ENCODE data around the gene GAB3.
"Not testable (repeated sequence)": the region's sequence is repeated elsewhere in the genome, so short reads cannot be mapped to it uniquely, and the experiment has no call there.

GAB3 gene

DNA sequence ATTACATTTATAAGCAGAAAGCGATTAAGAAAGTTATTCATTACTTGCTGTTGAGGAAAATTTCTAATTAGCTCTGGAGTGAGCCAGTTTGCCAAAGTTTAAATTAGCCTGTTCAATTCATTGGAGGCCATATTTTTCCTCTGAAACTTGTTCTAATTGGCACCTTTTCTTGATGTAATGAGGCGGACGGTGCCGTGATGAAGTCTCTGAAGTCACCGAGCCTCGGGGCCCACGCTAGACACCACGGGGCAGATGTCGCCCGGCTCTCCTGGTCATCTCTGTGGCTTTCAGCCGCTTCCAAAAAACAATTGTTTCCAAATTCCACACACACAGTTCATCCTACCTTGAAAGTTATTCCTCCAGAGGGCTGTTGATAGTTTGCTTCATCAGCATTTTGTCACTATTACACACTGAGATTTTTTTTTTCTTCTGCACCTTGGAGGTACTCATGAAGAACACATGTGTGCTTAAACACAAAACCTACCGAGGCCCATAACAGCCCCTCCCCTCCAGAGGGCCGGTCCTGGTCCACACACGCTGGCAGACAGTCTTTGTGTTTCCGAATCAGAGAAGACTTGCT, 93.6 kb downstream of the GAB3 start:
- Histone ChIP-seq H3K36me3 (ENCODE audit: control insufficient read depth, insufficient read depth, low read length) (no peaks in the 10 kb centered on the region), H3K4me1 (ENCODE audit: control insufficient read depth, insufficient read depth, low read length) (no peaks in the 10 kb centered on the region), H3K9me3 (ENCODE audit: control insufficient read depth, low read length) (no peaks in the 10 kb centered on the region), H3K27me3 (ENCODE audit: control insufficient read depth, insufficient read depth, low read length, poor library complexity, severe bottlenecking) (no peaks in the 10 kb centered on the region), H3K4me3 (ENCODE audit: insufficient read depth, low read depth, low read length) (no peak overlapping the region), H3K27ac (ENCODE audit: insufficient read depth, low read depth, low read length, poor library complexity, severe bottlenecking) (no peak overlapping the region)
- WGBS, 2 experiments, result 92 to 97% methylated on average over 15 of the region's 15 CpGs

DNA sequence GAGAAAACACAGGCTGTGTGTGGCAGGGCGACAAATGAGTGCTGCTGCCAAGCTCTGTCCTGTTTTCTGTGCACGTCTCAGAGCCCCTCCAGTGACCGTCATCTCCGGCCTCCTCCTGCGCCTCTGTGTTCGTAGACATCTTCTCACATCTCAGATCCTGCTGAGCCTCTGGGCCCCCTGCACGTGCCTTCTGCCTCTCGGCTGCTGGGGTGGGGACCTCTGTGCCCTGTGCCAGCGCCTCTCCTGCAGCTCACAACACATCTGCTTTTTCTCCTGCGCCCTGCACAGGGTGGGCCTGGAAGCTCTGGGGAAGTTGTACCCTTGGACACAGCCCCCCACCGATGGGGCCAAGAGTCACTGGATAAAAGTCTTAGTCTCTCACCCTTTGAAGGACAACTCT, 95.1 kb downstream of the GAB3 start:
- H3K9me3 ChIP-seq (ENCODE audit: control insufficient read depth, low read length), result no peaks in the 10 kb centered on the region
- no peak overlapping the region for H3K4me3 ChIP-seq (ENCODE audit: insufficient read depth, low read depth, low read length)
- H3K4me1 ChIP-seq (ENCODE audit: control insufficient read depth, insufficient read depth, low read length), result no peaks in the 10 kb centered on the region
- H3K36me3 ChIP-seq (ENCODE audit: control insufficient read depth, insufficient read depth, low read length), result no peaks in the 10 kb centered on the region
- no peak overlapping the region for H3K27ac ChIP-seq (ENCODE audit: insufficient read depth, low read depth, low read length, poor library complexity, severe bottlenecking)
- no peaks in the 10 kb centered on the region for H3K27me3 ChIP-seq (ENCODE audit: control insufficient read depth, insufficient read depth, low read length, poor library complexity, severe bottlenecking)
- WGBS, 2 experiments, result 89 to 91% methylated on average over 11 of the region's 11 CpGs

DNA sequence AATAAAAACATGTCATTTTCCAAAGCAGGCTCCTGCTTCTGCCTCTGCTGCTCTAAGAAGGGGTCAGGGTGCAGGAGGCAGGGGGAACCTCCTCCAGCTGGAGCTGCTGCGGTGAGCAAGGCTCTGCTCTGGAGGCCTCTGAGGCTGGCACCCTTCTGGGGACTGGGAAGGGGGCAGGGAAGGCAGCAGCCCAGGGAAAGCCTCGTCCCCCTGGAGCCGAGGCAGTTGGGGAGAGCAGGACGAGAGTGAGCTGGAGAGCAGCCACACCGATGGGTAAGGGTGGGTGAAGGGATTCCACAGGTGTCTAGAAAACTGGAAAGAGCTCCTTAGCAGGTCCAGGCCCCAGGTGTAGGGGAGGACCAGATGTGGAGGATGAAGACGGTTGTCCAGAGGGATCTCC, 95.5 kb downstream of the GAB3 start:
- Histone ChIP-seq H3K27me3 (ENCODE audit: control insufficient read depth, insufficient read depth, low read length, poor library complexity, severe bottlenecking) (no peaks in the 10 kb centered on the region), H3K9me3 (ENCODE audit: control insufficient read depth, low read length) (no peaks in the 10 kb centered on the region)
- WGBS, 2 experiments, result 89% methylated on average over 6 of the region's 6 CpGs

DNA sequence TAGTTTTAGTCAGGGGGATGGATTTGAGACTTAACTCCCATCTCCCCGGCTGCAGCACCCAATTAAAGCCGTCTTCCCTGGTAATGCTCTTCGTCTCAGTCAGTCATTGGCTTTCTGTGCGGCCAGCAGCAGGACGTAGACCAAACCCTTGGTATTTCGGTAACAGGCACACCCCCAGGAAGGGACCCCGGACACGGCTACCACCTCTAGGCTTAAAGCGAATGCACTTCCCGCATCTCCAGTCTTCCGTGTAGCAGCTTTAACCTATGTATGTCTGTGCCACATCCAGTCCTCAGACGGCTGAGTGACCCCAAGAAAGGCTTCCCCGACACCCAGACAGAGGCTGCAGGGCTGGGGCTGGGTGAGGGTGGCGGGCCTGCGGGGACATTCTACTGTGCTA, 96.0 kb downstream of the GAB3 start:
- Histone ChIP-seq H3K4me1 (ENCODE audit: control insufficient read depth, insufficient read depth, low read length) (no peaks in the 10 kb centered on the region), H3K27me3 (ENCODE audit: control insufficient read depth, insufficient read depth, low read length, poor library complexity, severe bottlenecking) (no peaks in the 10 kb centered on the region), H3K9me3 (ENCODE audit: control insufficient read depth, low read length) (no peaks in the 10 kb centered on the region), H3K27ac (ENCODE audit: insufficient read depth, low read depth, low read length, poor library complexity, severe bottlenecking) (no peak overlapping the region), H3K36me3 (ENCODE audit: control insufficient read depth, insufficient read depth, low read length) (no peaks in the 10 kb centered on the region), H3K4me3 (ENCODE audit: insufficient read depth, low read depth, low read length) (no peak overlapping the region)
- WGBS, 2 experiments, result 93 to 95% methylated on average over 12 to 13 of the region's 15 CpGs

More for the DNA sequence above, 95.5 kb downstream of the GAB3 start:
- no peak overlapping the region for H3K27ac ChIP-seq (ENCODE audit: insufficient read depth, low read depth, low read length, poor library complexity, severe bottlenecking)
- H3K36me3 ChIP-seq (ENCODE audit: control insufficient read depth, insufficient read depth, low read length), result no peaks in the 10 kb centered on the region
- H3K4me3 ChIP-seq (ENCODE audit: insufficient read depth, low read depth, low read length), result no peak overlapping the region
- H3K4me1 ChIP-seq (ENCODE audit: control insufficient read depth, insufficient read depth, low read length), result no peaks in the 10 kb centered on the region

DNA sequence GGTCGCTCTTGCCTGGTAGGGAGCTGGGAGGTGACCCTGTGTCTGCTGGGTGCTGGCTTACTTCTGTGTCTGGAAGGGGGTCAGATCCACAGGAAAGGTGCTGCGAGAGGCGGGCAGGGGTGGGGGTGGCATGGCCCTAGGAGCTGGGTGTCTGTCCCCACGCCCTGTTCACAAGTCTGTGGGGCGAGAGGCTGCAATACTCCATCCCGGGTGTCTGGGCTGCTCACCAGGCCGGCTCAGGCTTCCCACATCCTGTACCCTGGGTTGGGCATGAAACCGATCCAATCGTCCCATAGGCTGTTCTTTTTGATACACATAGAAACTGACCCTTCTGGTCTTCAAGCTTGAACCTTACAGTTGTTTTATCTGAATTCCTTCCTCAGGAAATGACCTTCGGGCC, 96.5 kb downstream of the GAB3 start:
- 96% methylated on average over 10 of the region's 10 CpGs for WGBS, 2 experiments
- H3K4me1 ChIP-seq (ENCODE audit: control insufficient read depth, insufficient read depth, low read length), result no peaks in the 10 kb centered on the region
- no peak overlapping the region for H3K27ac ChIP-seq (ENCODE audit: insufficient read depth, low read depth, low read length, poor library complexity, severe bottlenecking)
- H3K4me3 ChIP-seq (ENCODE audit: insufficient read depth, low read depth, low read length), result no peak overlapping the region
- H3K36me3 ChIP-seq (ENCODE audit: control insufficient read depth, insufficient read depth, low read length), result no peaks in the 10 kb centered on the region
- no peaks in the 10 kb centered on the region for H3K27me3 ChIP-seq (ENCODE audit: control insufficient read depth, insufficient read depth, low read length, poor library complexity, severe bottlenecking)
- no peaks in the 10 kb centered on the region for H3K9me3 ChIP-seq (ENCODE audit: control insufficient read depth, low read length)

DNA sequence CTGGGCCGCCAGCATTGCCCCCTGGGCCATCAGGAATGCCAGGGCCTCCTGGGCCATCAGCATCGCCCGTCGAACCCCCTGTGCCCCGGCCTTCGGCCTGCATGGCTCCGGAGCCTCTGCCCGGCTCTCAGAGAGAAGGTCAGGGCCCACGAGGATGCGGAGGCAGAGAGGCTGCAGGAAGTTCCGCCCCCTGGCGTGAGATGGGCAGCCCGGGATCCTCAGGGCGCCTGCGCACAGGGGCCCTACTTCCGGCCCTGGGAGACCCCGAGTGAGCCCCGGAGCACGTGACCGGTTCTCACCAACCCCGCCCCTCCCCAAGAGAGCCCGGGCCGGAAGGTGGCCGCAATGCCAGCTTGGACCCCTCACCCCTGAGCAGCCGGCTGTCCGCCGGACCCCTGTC, 97.5 kb downstream of the GAB3 start, which contains the start of gene CTAG2:
Gene CTAG2 (minus strand): TSS at position 167 of the 400 bp plus-strand sequence. CDS start 64 bp downstream, at position 103.
- not testable (repeated sequence) for H3K27me3 ChIP-seq (ENCODE audit: control insufficient read depth, insufficient read depth, low read length, poor library complexity, severe bottlenecking); H3K36me3 ChIP-seq (ENCODE audit: control insufficient read depth, insufficient read depth, low read length); H3K4me1 ChIP-seq (ENCODE audit: control insufficient read depth, insufficient read depth, low read length); H3K27ac ChIP-seq (ENCODE audit: insufficient read depth, low read depth, low read length, poor library complexity, severe bottlenecking); H3K9me3 ChIP-seq (ENCODE audit: control insufficient read depth, low read length); H3K4me3 ChIP-seq (ENCODE audit: insufficient read depth, low read depth, low read length)
- WGBS, 2 experiments, result no CpG with 5 or more reads among the region's 27 CpGs

DNA sequence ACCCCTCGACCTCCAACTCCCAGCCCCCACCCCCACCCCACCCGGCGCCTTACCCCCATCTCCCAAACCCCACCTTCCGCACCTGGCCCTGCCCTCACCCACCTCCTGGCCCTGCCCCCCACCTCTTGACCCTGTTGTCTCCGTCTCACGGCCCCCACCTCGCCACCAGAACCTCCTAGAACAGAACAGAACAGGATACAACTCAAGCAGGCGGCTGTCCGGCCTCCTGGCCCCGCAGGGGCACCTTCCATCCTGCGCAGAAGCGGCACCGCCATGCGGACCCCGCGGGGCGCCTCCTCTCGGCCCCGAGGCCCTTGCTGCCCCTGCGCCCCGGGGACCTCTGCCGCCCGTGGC, 97.9 kb downstream of the GAB3 start:
- no peak overlapping the region for H3K27ac ChIP-seq (ENCODE audit: insufficient read depth, low read depth, low read length, poor library complexity, severe bottlenecking)
- no peaks in the 10 kb centered on the region for H3K4me1 ChIP-seq (ENCODE audit: control insufficient read depth, insufficient read depth, low read length)
- H3K36me3 ChIP-seq (ENCODE audit: control insufficient read depth, insufficient read depth, low read length), result no peaks in the 10 kb centered on the region
- no peaks in the 10 kb centered on the region for H3K9me3 ChIP-seq (ENCODE audit: control insufficient read depth, low read length)
- no peaks in the 10 kb centered on the region for H3K27me3 ChIP-seq (ENCODE audit: control insufficient read depth, insufficient read depth, low read length, poor library complexity, severe bottlenecking)
- 93 to 98% methylated on average over 10 to 17 of the region's 23 CpGs for WGBS, 2 experiments
- H3K4me3 ChIP-seq (ENCODE audit: insufficient read depth, low read depth, low read length), result no peak overlapping the region

DNA sequence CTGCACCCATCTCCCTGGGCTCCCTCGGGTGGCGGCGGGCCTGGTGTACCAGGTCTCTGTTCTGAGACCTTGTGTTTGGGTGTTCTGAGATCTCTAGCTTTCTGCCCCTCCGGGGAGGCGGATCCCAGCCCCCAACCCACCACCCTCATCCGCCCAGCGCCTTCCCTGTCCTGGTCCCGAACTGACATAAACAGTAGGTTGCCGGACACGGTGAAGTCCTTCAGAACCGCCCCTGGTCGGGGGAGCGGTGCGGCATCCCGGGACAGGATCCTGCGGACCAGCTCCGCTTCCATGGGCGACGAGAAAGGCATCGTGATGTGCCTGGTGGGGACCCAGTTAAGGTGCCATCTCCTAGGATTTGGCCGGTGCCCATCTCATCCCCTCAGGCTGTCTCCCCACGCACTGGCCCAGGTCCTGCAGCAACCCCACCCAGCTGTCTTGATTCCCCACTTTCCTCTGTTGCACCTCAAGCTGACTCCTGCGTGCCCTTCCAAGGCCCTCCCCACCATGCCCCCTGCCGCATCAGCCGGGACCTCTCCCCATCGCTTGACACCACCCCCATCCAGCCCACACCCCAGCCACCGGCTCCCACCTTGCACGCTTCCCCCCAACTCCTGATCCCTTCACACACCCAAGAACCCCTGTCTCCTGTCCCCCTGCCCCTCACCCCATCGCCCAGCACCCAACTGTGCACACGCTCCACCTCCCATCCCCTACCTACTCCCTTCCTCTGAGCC, 98.4 kb downstream of the GAB3 start:
- 92% methylated on average over 30 of the region's 30 CpGs for WGBS, 2 experiments
- H3K36me3 ChIP-seq (ENCODE audit: control insufficient read depth, insufficient read depth, low read length), result no peaks in the 10 kb centered on the region
- no peaks in the 10 kb centered on the region for H3K27me3 ChIP-seq (ENCODE audit: control insufficient read depth, insufficient read depth, low read length, poor library complexity, severe bottlenecking)
- no peak overlapping the region for H3K4me3 ChIP-seq (ENCODE audit: insufficient read depth, low read depth, low read length)
- H3K9me3 ChIP-seq (ENCODE audit: control insufficient read depth, low read length), result no peaks in the 10 kb centered on the region
- no peak overlapping the region for H3K27ac ChIP-seq (ENCODE audit: insufficient read depth, low read depth, low read length, poor library complexity, severe bottlenecking)
- no peaks in the 10 kb centered on the region for H3K4me1 ChIP-seq (ENCODE audit: control insufficient read depth, insufficient read depth, low read length)

DNA sequence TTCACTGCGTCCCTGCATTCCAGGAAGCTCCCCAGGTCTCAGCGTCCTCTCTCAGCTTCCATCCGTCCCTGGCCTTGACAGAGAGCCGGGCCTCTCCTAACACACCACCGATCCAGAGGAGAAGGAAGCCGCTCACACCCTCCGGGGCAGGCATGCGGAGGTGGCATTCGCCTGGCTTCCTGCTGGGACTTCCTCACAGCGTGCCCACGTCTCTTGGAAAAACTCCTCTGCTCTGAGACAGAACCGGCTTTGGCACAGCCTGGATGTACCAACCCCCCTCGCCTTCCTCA, 100.7 kb downstream of the GAB3 start:
- Histone ChIP-seq H3K36me3 (ENCODE audit: control insufficient read depth, insufficient read depth, low read length) (no peaks in the 10 kb centered on the region), H3K27ac (ENCODE audit: insufficient read depth, low read depth, low read length, poor library complexity, severe bottlenecking) (no peak overlapping the region), H3K4me3 (ENCODE audit: insufficient read depth, low read depth, low read length) (no peak overlapping the region), H3K4me1 (ENCODE audit: control insufficient read depth, insufficient read depth, low read length) (no peaks in the 10 kb centered on the region), H3K27me3 (ENCODE audit: control insufficient read depth, insufficient read depth, low read length, poor library complexity, severe bottlenecking) (no peaks in the 10 kb centered on the region), H3K9me3 (ENCODE audit: control insufficient read depth, low read length) (no peaks in the 10 kb centered on the region)
- 66 to 68% methylated on average over 11 to 12 of the region's 13 CpGs for WGBS, 2 experiments

DNA sequence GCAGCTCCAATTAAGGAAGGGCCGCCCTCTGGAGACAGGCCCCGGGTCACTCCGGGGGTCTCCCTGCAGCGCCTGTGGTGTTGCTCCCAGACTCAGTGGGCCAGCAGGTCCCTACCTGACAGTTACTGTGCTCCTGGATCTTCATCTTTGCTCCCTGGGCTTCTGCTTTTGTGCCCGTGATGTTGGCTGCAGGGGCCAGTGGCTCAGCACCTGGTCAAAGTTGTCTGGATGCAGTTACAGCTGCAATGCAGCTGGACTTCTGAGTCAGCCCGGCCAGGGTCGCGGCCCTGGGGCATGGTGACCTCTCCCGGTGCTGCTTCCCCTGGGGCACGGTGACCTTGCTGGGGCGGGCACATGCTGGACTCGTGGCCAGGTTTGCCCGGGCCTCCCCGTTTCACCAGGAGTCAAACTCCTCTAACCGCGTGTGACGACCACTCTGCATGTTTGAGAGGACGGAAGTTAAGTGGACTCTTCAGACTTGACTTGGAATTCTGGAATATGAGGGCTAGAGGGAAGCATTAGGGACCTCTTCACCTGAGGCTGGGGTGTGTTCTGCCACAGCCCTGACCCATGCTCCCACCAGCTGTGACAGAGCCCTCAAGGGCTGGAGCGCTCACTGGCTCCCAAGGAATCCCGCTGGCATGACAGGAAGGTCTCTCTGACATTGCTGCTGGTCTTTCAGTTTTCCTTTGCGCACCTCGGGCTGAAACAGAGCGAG, 101.2 kb downstream of the GAB3 start:
- Histone ChIP-seq H3K9me3 (ENCODE audit: control insufficient read depth, low read length) (no peaks in the 10 kb centered on the region), H3K4me3 (ENCODE audit: insufficient read depth, low read depth, low read length) (no peak overlapping the region), H3K27ac (ENCODE audit: insufficient read depth, low read depth, low read length, poor library complexity, severe bottlenecking) (no peak overlapping the region), H3K27me3 (ENCODE audit: control insufficient read depth, insufficient read depth, low read length, poor library complexity, severe bottlenecking) (no peaks in the 10 kb centered on the region), H3K36me3 (ENCODE audit: control insufficient read depth, insufficient read depth, low read length) (no peaks in the 10 kb centered on the region), H3K4me1 (ENCODE audit: control insufficient read depth, insufficient read depth, low read length) (no peaks in the 10 kb centered on the region)
- WGBS, 2 experiments, result 89 to 93% methylated on average over 23 of the region's 23 CpGs
